ENCODE data around the gene COL28A1.

DNA sequence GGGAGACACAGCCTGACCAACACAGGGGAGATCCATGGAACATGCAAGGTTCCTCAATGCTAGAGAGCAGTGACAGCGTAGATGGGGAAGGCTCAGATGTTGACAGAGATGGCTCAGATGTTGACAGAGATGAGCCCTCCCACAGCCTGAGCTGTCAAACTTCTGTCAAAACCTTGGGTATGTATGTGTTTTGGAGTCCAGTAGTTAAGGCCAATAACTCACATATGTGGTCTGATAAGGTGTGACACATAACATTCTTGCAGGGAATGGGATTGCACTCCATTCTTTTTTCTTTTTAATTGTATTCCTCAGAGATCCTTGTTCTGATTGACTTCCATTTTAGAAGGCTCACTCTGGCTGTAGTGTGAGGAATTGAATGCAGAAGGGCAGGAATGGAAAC is 217.1 kb downstream of the COL28A1 start:
- TF ChIP-seq, protein P1, sequence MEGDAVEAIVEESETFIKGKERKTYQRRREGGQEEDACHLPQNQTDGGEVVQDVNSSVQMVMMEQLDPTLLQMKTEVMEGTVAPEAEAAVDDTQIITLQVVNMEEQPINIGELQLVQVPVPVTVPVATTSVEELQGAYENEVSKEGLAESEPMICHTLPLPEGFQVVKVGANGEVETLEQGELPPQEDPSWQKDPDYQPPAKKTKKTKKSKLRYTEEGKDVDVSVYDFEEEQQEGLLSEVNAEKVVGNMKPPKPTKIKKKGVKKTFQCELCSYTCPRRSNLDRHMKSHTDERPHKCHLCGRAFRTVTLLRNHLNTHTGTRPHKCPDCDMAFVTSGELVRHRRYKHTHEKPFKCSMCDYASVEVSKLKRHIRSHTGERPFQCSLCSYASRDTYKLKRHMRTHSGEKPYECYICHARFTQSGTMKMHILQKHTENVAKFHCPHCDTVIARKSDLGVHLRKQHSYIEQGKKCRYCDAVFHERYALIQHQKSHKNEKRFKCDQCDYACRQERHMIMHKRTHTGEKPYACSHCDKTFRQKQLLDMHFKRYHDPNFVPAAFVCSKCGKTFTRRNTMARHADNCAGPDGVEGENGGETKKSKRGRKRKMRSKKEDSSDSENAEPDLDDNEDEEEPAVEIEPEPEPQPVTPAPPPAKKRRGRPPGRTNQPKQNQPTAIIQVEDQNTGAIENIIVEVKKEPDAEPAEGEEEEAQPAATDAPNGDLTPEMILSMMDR (IDR thresholded peaks at IDR 0.05; ENCODE audit: low read depth, low read length), result no peak
- no peak for TF ChIP-seq EZH2phosphoT487 (IDR thresholded peaks at IDR 0.05; ENCODE audit: low read depth)
